ENCODE measurements around the gene SLC35A4. TPM values are rescaled to one million over a fixed set of nuclear protein-coding genes. Genes with fewer than 3 reads are reported as not detected.

Gene SLC35A4
- total RNA-seq, 1 donor from 2014 or later = 13.2 TPM

GRCh38 chr5:140555747-140556312 lies 8.8 kb upstream of the SLC35A4 start:
- no peaks in the 10 kb centered on the region for H3K27me3 ChIP-seq (ENCODE audit: control insufficient read depth, insufficient read depth, low read length)
- peak overlapping the region; percentile 85 for H3K4me3 ChIP-seq (ENCODE audit: low read depth, low read length)
- peaks cover 7% of the 10 kb centered on the region for H3K36me3 ChIP-seq (ENCODE audit: control insufficient read depth, insufficient read depth, low read length)
- FAIRE-seq = no peak
- DNase-seq (ENCODE audit: low read depth) = no peak
- TF ChIP-seq CTCF (IDR thresholded peaks at IDR 0.05; ENCODE audit: insufficient read depth, low read length, severe bottlenecking) = no peak

- peak overlapping the region; percentile 85 for H3K4me3 ChIP-seq (ENCODE audit: low read depth, low read length)
- FAIRE-seq (no peak), DNase-seq (ENCODE audit: low read depth) (no peak)
- peaks cover 4% of the 10 kb centered on the region for H3K36me3 ChIP-seq (ENCODE audit: control insufficient read depth, insufficient read depth, low read length)
- TF ChIP-seq CTCF (IDR thresholded peaks at IDR 0.05; ENCODE audit: insufficient read depth, low read length, severe bottlenecking) = no peak
- H3K27me3 ChIP-seq (ENCODE audit: control insufficient read depth, insufficient read depth, low read length) = no peaks in the 10 kb centered on the region
Measured at GRCh38 chr5:140556438-140556837, 8.2 kb upstream of the SLC35A4 start.

GRCh38 chr5:140557136-140557805 lies 7.4 kb upstream of the SLC35A4 start, which contains the start of gene SRA1:
TSS of gene SRA1 (minus strand) at chr5:140557473. CDS start at chr5:140557452, 21 bp downstream.
- DNase-seq (ENCODE audit: low read depth) (peak; percentile 82), FAIRE-seq (no peak)
- Histone ChIP-seq H3K36me3 (ENCODE audit: control insufficient read depth, insufficient read depth, low read length) (no peaks in the 10 kb centered on the region), H3K27me3 (ENCODE audit: control insufficient read depth, insufficient read depth, low read length) (no peaks in the 10 kb centered on the region), H3K4me3 (ENCODE audit: low read depth, low read length) (peak within 1 kb of the TSS; percentile 85)
- TF ChIP-seq CTCF (IDR thresholded peaks at IDR 0.05; ENCODE audit: insufficient read depth, low read length, severe bottlenecking) = no peak

GRCh38 chr5:140557965-140558364 lies 6.7 kb upstream of the SLC35A4 start:
- Histone ChIP-seq H3K4me3 (ENCODE audit: low read depth, low read length) (no peak overlapping the region), H3K36me3 (ENCODE audit: control insufficient read depth, insufficient read depth, low read length) (no peaks in the 10 kb centered on the region), H3K27me3 (ENCODE audit: control insufficient read depth, insufficient read depth, low read length) (no peaks in the 10 kb centered on the region)
- FAIRE-seq (no peak), DNase-seq (ENCODE audit: low read depth) (no peak)
- TF ChIP-seq CTCF (IDR thresholded peaks at IDR 0.05; ENCODE audit: insufficient read depth, low read length, severe bottlenecking) = no peak

GRCh38 chr5:140558542-140558941 lies 6.1 kb upstream of the SLC35A4 start:
- no peak for DNase-seq (ENCODE audit: low read depth)
- Histone ChIP-seq H3K4me3 (ENCODE audit: low read depth, low read length) (no peak overlapping the region), H3K27me3 (ENCODE audit: control insufficient read depth, insufficient read depth, low read length) (no peaks in the 10 kb centered on the region), H3K36me3 (ENCODE audit: control insufficient read depth, insufficient read depth, low read length) (no peaks in the 10 kb centered on the region)
- no peak for TF ChIP-seq CTCF (IDR thresholded peaks at IDR 0.05; ENCODE audit: insufficient read depth, low read length, severe bottlenecking)
- FAIRE-seq = no peak
